ENCODE results near the gene NAALADL2.
"Not testable (repeated sequence)": the region's sequence is repeated elsewhere in the genome, so short reads cannot be mapped to it uniquely, and the experiment has no call there.

NAALADL2 gene

DNA sequence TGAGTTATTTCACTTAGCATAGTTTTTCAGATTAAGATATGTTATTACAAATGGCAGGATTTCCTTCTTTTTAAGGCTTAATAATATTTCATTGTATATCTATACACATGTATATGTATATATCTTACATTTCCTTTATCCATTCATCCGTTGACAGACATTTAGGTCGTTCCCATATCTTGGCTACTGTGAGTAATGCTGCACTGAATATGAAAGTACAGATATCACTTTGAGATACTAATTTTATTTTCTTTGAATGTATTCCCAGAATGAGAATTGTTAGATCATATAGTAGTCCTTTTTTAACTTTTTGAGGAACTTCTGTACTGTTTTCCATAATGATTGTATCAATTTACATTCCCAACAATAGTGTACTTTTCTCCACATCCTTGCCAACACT lies 270.4 kb downstream of the NAALADL2 start:
- no peak for DNase-seq (ENCODE audit: low read depth, low spot score)

DNA sequence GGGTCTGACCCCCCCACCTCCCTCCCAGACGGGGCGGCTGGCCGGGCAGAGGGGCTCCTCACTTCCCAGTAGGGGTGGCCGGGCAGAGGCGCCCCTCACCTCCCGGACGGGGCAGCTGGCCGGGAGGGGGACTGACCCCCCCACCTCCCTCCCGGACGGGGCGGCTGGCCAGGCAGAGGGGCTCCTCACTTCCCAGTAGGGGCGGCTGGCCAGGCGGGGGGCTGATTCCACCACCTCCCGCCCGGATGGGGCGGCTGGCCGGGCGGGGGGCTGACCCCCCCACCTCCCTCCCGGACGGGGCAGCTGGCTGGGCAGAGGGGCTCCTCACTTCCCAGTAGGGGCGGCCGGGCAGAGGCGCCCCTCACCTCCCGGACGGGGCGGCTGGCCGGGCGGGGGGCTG lies 272.7 kb downstream of the NAALADL2 start:
- DNase-seq (ENCODE audit: low read depth, low spot score): not testable (repeated sequence)

DNA sequence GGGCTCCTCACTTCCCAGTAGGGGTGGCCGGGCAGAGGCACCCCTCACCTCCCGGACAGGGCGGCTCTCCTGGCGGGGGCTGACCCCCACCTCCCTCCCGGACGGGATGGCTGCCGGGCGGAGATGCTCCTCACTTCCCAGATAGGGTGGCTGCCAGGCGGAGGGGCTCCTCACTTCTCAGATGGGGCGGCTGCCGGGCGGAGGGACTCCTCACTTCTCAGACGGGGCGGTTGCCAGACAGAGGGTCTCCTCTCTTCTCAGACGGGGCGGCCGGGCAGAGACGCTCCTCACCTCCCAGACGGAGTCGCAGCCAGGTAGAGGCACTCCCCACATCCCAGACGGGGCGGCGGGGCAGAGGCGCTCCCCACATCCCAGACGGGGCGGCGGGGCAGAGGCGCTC lies 273.6 kb downstream of the NAALADL2 start:
- not testable (repeated sequence) for DNase-seq (ENCODE audit: low read depth, low spot score)

DNA sequence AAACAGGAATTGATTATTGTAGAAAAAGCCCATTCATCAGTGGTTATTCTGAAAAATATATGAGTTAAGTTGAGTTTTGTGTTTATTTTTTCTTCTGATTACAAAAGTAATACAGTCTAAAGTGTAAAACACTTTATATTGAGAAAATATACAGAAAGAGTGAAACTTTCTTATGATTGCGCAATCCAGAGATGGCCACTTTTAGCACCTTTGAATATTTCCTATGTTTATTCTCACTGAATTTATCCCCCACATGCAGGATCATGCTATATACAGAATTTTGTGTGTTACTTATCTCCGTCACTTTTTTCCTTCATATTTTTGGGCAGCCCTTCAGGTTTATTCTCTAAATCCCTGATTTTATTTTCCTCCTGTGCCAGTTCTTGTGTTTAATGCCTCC lies 285.2 kb downstream of the NAALADL2 start:
- DNase-seq (ENCODE audit: low read depth, low spot score): no peak

DNA sequence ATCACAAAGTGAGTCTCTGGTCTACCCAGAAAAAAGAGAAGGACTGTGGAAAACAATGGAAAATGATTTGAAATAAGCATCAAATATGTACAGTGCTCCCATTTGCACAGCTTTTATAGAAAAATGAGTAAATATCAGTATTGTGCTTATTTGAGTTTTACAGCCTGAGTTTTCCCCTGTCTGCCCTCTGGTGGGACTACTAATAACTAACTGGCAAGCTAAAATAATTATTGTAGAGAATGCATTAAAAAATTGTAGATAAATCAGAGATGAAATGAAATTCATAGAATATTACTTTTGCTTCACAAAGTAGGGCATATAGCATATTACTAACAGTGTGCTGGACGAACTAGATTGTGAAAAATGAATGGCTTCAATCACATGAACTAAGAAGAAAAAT lies 287.1 kb downstream of the NAALADL2 start:
- DNase-seq (ENCODE audit: low read depth, low spot score): no peak

DNA sequence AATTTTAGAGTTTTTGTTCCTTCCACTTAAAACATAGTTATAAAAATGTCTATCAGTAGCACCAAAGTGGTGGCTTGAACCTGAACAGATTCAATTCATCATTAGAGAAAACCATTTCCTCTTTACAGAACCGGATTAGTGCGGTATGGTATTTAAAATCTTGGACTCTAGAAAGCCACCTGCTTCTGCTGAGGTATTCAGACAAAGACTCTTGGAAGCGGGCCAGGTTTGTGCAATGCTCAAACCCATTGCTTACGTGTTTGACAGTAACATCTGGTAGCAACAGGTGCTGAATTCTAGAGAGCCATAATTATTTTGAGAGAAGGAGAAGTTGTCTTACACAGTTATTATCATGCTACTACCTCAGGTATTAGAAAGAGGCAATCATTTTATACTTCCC lies 290.5 kb downstream of the NAALADL2 start:
- no peak for DNase-seq (ENCODE audit: low read depth, low spot score)

DNA sequence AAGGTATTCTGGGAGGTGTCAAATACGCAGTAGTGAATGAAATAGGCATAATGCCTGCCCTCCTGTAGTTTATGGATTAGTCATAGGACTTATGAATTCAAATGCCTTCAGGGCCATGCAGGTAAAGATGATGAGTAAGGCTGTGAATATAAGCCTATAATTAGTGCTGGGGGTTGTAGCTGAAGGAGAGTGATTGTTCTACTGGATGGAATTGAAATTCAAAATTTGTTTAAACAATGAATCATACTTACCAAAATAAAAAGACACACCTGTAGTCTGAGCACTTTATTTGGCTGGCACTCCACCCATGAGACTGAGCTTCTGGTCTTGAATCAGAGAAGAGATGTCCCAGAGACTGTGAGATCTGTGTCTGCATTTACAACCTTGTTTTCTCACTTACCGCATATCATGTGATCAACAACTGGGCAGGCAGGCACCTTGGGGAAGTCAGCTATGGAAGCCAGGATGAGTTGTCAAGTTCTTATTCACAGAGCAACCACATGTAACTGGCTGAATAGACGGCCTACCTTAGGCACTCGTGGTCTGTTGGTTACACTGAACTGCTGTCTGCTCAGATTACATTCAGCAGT lies 291.8 kb downstream of the NAALADL2 start:
- no peak for DNase-seq (ENCODE audit: low read depth, low spot score)

DNA sequence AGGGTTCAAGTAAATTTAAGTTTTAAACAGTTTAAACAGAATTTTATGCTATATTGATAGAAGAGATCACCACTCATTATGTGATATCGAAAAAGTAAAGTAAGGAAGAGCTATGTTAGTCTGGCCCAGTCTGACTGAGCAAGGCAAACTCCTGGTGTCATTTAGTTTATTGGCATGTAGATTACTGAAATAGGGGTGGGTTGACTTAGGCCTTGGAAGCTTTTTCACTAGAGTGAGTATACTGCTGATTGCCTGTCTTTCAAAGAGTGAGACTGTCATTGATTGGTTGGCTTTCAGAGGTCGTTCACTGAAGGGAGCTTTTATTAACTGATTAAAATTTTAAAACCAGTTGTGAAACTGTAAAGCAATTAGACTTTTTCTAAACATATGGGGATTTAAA lies 294.5 kb downstream of the NAALADL2 start:
- no peak for DNase-seq (ENCODE audit: low read depth, low spot score)

DNA sequence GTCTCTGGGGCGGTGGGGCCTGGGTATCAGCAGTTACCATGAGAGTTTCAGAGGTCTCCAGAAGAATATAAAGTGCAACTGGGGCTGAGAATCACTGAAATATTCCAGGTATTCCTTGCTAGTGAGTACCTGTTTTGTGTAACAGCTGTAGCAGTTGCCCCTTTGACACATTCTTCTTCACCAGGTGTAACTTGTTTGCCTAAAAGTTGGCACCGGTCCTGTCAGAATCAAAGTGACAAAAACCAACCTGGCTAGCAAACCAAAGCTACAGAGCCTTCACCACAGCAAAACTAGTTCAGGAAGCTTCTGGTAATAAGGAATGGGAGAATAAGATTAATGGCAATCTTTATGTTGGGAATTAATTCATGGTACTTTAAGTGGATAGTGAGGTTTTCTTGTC lies 296.0 kb downstream of the NAALADL2 start:
- no peak for DNase-seq (ENCODE audit: low read depth, low spot score)

DNA sequence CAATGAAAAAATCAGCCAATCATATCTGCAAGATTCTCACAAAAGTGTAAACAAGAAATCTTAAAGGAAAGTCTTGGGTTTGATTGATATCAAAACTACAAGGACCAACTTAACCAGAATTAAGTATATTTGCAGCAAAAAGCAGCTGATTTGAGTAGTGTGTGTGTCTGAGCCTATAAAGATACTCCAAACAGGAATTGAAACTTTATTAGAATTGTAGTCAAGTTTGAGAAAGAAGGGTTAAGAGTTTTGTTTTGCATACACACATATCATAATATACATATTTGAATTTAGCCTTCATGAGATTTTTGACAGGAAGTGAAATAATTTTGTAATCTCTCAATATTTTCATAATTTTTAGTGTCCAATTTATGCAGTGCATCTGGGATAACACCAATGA lies 300.1 kb downstream of the NAALADL2 start:
- DNase-seq (ENCODE audit: low read depth, low spot score): no peak

DNA sequence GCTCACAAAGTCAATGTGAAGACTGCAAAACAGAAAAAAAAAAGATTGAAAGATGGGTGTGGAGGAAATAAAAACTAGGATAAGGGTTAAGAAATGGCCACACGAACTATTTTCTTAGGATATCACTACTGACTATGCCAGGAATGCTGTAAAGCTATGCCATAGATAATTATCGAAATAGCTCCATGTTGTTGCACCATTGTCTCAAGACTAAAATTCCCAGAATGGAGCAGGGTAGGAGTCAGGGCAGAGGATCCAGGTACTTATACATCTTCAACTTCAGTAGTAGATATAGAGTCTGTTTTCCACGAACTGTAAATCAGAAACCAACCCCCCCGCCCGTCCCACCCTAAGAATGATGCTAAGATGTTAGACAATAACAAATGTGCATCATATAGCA lies 302.2 kb downstream of the NAALADL2 start:
- DNase-seq (ENCODE audit: low read depth, low spot score): no peak

DNA sequence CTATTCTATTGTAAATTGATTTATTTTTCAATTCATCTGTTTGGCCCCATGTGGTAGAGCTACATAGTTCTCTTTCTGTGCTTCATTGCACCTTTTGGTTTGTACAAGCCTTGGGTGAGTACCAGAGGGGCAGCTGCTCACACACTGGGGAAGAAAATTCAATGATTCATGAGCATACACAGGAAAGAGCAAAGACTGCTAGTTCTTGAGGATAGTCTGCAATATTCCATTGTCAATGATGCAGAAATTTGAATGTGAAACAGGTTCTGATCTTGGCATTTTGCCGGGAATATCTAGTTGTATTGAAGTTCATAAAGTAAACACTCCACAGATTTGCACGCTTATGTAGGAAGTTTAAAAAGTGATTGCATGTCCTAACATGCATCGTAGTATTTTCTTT lies 304.6 kb downstream of the NAALADL2 start:
- no peak for DNase-seq (ENCODE audit: low read depth, low spot score)

DNA sequence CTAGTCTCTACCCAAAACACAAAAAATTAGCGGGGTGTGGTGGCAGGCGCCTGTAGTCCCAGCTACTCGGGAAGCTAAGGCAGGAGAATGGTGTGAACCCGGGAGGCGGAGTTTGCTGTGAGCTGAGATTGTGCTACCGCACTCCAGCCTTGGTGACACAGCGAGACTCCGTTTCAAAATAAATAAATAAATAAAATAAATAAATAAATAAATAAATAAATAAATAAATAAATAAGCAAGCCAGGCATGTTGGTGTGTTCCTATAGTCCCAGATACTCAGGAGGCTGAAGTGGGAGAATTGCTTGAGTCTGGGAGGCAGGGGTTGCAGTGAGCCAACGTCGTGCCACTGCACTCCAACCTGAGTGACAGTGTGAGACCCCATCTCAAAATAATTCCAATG lies 314.0 kb downstream of the NAALADL2 start:
- DNase-seq (ENCODE audit: low read depth, low spot score): not testable (repeated sequence)

DNA sequence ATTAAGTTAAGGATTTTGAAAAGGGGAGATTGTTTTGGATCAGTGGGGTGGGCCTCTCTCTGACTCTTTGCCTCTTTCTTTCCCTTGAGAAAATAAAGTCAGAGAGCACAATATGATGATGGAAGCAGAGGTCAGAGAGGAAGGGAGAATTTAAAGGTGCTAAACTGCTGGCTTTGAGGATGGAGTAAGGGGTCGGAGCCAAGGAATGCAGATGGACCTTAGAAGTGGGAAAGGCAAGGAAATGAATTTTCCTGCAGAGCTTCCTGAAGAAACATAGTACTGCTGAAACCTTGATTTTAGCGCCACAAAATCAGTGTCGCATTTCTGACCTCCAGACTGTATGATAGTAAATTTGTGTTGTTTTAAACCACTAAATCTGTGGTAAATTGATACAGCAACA lies 317.4 kb downstream of the NAALADL2 start:
- DNase-seq (ENCODE audit: low read depth, low spot score): no peak

DNA sequence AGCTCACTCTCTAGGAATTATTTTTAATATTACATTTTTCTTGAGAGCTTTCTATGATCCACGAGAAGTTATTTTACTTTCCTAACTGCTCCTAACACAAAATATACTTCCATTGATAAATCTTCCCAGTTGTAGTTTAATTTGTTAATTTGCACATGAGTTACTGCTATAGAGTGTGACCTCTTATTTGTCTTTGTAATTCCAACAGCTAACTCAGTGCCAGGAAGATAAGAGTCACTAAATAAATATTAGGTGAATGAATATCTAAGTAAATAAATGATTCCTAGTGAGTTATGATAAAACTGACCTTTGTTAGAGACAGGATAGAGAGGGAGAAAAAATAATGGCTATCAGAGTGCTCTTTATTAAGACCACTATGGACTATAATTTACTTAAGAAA lies 319.9 kb downstream of the NAALADL2 start:
- no peak for DNase-seq (ENCODE audit: low read depth, low spot score)

DNA sequence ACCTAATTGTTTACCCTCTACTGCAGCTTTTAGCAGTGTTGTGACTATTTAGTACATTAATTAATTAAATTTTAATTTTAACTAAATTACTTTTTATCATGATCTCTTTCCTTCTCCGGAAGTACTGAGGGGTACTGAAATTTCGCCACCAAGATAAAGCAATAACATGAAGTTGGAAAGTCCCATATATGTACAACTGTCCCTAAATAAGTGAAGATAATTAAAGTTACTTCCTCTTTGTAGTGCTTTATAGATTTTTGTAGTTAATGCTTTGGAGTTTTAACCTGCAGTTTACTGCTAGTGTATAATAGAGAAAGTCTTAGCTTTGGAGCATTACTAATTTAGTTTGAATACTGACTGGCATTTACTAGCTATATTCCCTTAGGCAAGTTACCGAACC lies 325.3 kb downstream of the NAALADL2 start:
- DNase-seq (ENCODE audit: low read depth, low spot score): no peak

DNA sequence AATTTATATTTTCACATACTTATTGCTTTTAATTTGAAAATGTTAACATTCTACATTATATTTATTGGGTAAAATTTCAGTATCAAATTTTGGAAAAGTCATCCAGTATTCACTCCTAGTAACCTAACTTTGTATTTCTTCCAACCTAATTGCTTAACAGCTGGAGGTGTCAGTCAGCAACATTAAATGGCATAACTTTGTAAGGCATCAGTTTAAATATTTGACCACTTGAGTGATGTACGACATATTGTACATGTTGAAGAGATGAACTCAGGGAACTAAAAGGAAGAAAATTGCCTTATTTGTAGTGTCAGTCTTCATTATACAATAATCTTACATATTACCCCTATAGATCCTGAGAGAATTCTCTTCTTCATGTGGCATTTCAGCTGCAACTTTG lies 326.8 kb downstream of the NAALADL2 start:
- DNase-seq (ENCODE audit: low read depth, low spot score): no peak

DNA sequence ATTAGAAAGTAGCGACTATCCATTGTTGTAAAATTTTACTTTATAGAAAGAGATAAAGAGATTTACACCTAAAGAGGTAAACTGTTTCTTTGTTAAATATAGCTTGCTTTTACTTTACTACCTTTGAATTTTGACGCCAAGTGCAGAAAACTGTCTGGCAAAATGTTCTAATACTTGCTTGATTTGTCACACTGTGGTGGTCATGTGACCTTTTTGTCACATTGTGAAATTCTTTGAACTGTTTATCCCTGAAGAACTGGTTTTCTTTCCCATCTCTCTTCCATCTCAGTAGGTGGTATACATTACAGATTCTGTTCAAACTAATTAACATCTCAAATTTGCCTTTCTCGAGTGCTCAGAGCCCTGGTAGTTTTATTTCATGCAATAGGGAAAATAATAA lies 327.4 kb downstream of the NAALADL2 start:
- DNase-seq (ENCODE audit: low read depth, low spot score): no peak

DNA sequence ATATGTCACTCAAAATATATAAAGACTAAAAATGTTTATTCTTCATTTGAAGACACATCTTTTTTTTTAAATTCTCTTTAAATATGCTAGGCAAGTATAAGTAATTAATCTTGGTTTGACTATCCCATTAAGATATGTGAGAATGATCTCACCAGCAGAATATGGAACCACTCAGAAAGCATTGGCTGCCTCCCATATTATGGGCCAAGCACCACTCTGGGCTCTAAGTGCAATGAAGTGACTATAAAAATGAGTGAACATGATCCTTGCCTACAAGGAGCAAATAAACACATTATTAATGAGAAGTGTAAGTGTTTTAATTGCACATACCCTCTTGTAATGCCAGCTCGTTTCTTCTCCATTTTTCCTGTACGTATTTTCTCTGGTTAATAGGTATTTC lies 328.5 kb downstream of the NAALADL2 start:
- DNase-seq (ENCODE audit: low read depth, low spot score): no peak

DNA sequence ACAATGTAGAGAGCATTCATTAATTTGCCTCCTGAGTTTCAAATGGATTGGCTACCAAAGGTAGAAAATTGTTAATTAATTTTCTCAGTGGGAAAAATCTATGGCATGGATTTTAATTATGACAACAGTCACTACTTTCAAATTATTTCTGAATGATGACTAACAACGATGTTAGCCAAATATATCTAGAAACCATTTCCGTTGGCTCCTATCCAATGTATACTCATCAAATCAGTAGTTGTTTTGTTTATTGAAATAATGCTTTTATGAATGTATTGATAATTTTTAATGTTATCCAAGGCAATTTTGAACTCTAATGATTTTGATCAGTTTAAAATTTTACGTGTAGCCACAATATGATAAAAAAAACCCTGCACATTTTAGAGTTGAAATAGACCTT lies 333.4 kb downstream of the NAALADL2 start:
- no peak for DNase-seq (ENCODE audit: low read depth, low spot score)

DNA sequence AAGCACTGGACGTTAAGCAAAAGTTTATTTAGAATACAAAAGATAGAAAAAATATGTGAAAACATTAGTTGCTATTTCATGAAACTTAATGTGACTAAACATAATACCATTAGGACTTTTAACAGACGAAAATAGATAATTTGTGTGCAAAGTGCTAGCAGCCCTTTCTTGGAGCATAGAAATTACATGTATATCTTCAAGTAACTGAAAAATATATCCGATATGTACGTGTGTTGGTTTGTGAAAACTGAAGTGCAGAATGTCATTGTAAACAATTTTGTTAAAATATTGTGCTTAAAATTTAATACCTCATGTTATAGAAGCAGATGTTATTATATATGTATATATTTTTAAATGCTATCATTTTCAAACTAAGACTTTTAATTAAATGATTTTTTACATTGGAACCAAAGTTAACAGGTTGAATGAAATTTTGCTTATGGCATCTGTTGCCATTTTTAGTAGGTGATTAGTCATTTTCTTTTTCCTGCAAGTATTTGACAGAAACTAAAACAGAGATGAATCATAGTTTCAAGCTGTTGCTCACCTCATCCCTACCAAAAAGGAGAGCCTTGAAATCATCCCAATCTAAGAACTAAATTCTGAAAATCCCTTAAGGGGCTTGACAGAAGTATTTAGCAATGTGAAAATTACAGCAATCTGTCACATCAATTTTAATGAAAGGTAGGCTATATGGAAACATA lies 334.8 kb downstream of the NAALADL2 start:
- DNase-seq (ENCODE audit: low read depth, low spot score): no peak

DNA sequence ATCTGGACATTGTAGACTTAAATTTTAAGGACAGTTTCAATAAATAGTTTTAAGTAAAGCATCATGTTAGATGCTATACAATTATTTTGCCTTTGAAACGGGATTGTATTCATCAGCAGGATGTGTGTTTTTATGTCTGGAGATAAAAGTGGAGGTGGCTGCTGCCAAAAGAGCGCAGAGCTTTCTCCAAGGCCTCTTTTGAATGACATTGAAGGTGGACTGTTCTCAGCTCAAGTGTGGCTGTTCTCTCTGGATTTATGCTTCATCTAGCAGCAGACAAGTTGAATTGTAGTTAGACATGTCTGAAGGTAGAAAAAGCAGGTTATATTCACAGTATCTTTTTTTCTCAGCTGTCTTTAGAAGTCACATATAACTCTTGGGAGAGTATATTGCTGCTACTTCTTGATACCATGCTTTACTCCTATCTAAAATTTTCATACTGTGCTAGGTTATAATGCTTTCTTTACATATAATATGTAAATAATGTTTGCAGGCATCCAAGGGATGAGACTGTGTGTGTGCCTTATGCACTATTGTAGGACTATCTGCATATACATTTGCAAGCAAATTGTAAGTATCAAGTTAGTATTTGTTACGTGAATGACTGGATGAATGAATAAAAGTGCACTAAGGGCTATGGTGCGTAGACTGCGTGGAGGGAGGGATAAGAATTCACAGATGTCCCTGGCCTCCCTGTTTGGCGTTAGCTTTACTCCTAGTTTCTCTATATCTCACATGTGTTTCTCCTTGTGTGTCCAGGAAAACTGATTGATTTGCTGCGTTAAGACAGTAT lies 340.1 kb downstream of the NAALADL2 start:
- DNase-seq (ENCODE audit: low read depth, low spot score): no peak

DNA sequence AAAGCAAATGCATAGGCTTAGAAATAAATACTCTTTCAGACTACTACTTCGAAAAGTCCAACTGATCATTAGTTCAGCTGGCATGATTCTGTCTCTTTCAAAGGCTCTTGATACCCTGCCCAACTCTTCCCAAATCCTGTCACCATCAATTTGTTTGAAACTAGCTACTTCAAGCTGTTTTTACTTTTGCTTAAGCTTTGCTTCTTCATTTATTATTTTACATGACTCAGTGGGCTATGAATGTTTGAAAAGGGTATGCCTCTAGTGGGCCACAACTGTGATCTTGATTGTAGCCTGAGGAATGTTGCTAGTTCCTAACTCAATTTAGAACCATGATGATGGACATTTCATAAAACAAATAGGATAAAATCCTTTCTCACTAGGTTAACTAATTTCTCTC lies 340.8 kb downstream of the NAALADL2 start:
- no peak for DNase-seq (ENCODE audit: low read depth, low spot score)

Measured in activated naive CD8-positive, alpha-beta T cell treated with anti-CD3 and anti-CD28 coated beads, Interleukin-2, amount 50 U/mL, for 16 hours (primary cell).